Small intestine (tissue), 7 donors: ENCODE measurements around the gene GPR15. TPM values are rescaled to one million over a fixed set of nuclear protein-coding genes. Genes with fewer than 3 reads are reported as not detected.

Source experiments
- DNase-seq, 2 donors: peaks; one replicate each; pipeline versions ENCODE4 v3.0.0 to v3.0.0-alpha.2; 2013
- FAIRE-seq: peaks from 2 replicates; lab custom pipeline; 2012; peaks lifted over from hg19 to GRCh38; lab: Jason Lieb, UNC
- H3K27ac ChIP-seq, 3 donors: one replicate each; pipeline ENCODE4 v1.5.1; 2013; ENCODE audit warnings: low read length in 2 of 3, mild to moderate bottlenecking in 2 of 3, control low read depth in 1 of 3, inconsistent platforms in 1 of 3, low read depth in 1 of 3, moderate library complexity in 1 of 3
- H3K27me3 ChIP-seq, 3 donors: one replicate each; pipeline ENCODE4 v1.6.1; 2013; ENCODE audit warnings: low read length in 3 of 3, inconsistent platforms in 1 of 3; ENCODE audit not compliant: control insufficient read depth in 3 of 3, insufficient read depth in 3 of 3
- H3K36me3 ChIP-seq, 3 donors: one replicate each; pipeline ENCODE4 v1.6.1; 2013; ENCODE audit warnings: low read length in 3 of 3, inconsistent platforms in 1 of 3, low read depth in 1 of 3, mild to moderate bottlenecking in 1 of 3, moderate library complexity in 1 of 3; ENCODE audit not compliant: control insufficient read depth in 3 of 3, insufficient read depth in 2 of 3
- H3K4me1 ChIP-seq, 3 donors: one replicate each; pipeline ENCODE4 v1.6.1; 2013; ENCODE audit warnings: low read length in 2 of 3, inconsistent platforms in 1 of 3, low read depth in 1 of 3, mild to moderate bottlenecking in 1 of 3, moderate library complexity in 1 of 3; ENCODE audit not compliant: control insufficient read depth in 3 of 3, insufficient read depth in 2 of 3
- H3K4me3 ChIP-seq, 3 donors: one replicate each; pipeline ENCODE4 v1.5.1; 2013; ENCODE audit warnings: low read length in 3 of 3, control low read depth in 1 of 3, inconsistent platforms in 1 of 3, low read depth in 1 of 3, mild to moderate bottlenecking in 1 of 3, moderate library complexity in 1 of 3
- H3K9me3 ChIP-seq, 2 donors: one replicate each; pipeline ENCODE4 v1.6.1; 2013; ENCODE audit warnings: low read depth in 1 of 2, low read length in 1 of 2; ENCODE audit not compliant: control insufficient read depth in 2 of 2, insufficient read depth in 1 of 2
- WGBS, 3 donors: extraction: QIAGEN DNeasy Blood & Tissue Kit; methylation state at CpG; one replicate each; pipeline ENCODE4 v1.1.7; 2013; 5-methylcytosine and 5-hydroxymethylcytosine counted together
- polyA plus RNA-seq, 4 donors: library from polyadenylated mRNA; stranded (reverse) in 3 of 4; unstranded in 1 of 4; fragments of 200-250 nt in 3 of 4; fragments of 120-200 nt in 1 of 4; gene quantifications; one replicate each; pipeline versions ENCODE4 v1.2.1 to v1.2.3, GENCODE V29; 2013
- donor health status: healthy with polysubstance abuse.
- donor health status: control.
- donor health status: control.
- donor health status: Bipolar disorder and iron deficiency.
- donor health status: healthy.

The GPR15 gene
- polyA plus RNA-seq, 4 donors = 0.16 to 0.54 (median 0.30) TPM; not detected in 1

- Histone ChIP-seq H3K4me1 (peaks cover 0 to 2% (median 0%) of the 10 kb centered on the region in 3 donors), H3K36me3 (peaks cover 0 to 6% (median 0%) of the 10 kb centered on the region in 3 donors), H3K27me3 (no peaks in the 10 kb centered on the region), H3K27ac (no peak overlapping the region), H3K4me3 (no peak overlapping the region), H3K9me3 (no peaks in the 10 kb centered on the region)
- no peak for DNase-seq
- FAIRE-seq = no peak
- WGBS, 3 donors = 93 to 98% (median 98%) methylated on average over 2 of the region's 2 CpGs
These were observed 23.2 kb upstream of the GPR15 start for GRCh38 chr3:98508582-98508981.

- H3K27ac ChIP-seq = no peak overlapping the region
- FAIRE-seq (no peak), DNase-seq (no peak)
- H3K4me1 ChIP-seq = no peaks in the 10 kb centered on the region
- H3K27me3 ChIP-seq = no peaks in the 10 kb centered on the region
- WGBS, 3 donors = 89 to 96% (median 95%) methylated on average over 4 of the region's 4 CpGs
- no peaks in the 10 kb centered on the region for H3K9me3 ChIP-seq
- H3K36me3 ChIP-seq = peaks cover 3 to 9% (median 7%) of the 10 kb centered on the region in 3 donors
- no peak overlapping the region for H3K4me3 ChIP-seq
These were observed 19.2 kb upstream of the GPR15 start for GRCh38 chr3:98512576-98512975.

- Histone ChIP-seq H3K4me3 (no peak overlapping the region), H3K4me1 (no peaks in the 10 kb centered on the region), H3K27ac (no peak overlapping the region), H3K9me3 (no peaks in the 10 kb centered on the region), H3K36me3 (peaks cover 3 to 9% (median 7%) of the 10 kb centered on the region in 3 donors), H3K27me3 (no peaks in the 10 kb centered on the region)
- WGBS, 3 donors = 73 to 78% (median 77%) methylated on average over 4 of the region's 4 CpGs
- DNase-seq (no peak), FAIRE-seq (no peak)
These were observed 18.7 kb upstream of the GPR15 start for GRCh38 chr3:98513091-98513511.

- no peak overlapping the region for H3K4me3 ChIP-seq
- no peaks in the 10 kb centered on the region for H3K27me3 ChIP-seq
- WGBS, 3 donors = 96 to 97% (median 97%) methylated on average over 3 of the region's 3 CpGs
- no peak overlapping the region for H3K27ac ChIP-seq
- DNase-seq (no peak), FAIRE-seq (no peak)
- peaks cover 3 to 9% (median 7%) of the 10 kb centered on the region in 3 donors for H3K36me3 ChIP-seq
- H3K4me1 ChIP-seq = no peaks in the 10 kb centered on the region
- H3K9me3 ChIP-seq = no peaks in the 10 kb centered on the region
These were observed 18.0 kb upstream of the GPR15 start for GRCh38 chr3:98513736-98514135.

GRCh38 chr3:98514948-98515347 lies 16.8 kb upstream of the GPR15 start:
- FAIRE-seq (no peak), DNase-seq (no peak)
- Histone ChIP-seq H3K27ac (no peak overlapping the region), H3K4me3 (no peak overlapping the region), H3K4me1 (peaks cover 0 to 2% (median 0%) of the 10 kb centered on the region in 3 donors), H3K27me3 (no peaks in the 10 kb centered on the region), H3K9me3 (no peaks in the 10 kb centered on the region), H3K36me3 (peaks cover 3 to 12% (median 10%) of the 10 kb centered on the region in 3 donors)
- WGBS, 3 donors = 79 to 96% (median 88%) methylated on average over 1 of the region's 1 CpG

- DNase-seq = no peak
- Histone ChIP-seq H3K9me3 (no peaks in the 10 kb centered on the region), H3K36me3 (peaks cover 3 to 10% (median 6%) of the 10 kb centered on the region in 3 donors), H3K4me1 (peaks cover 3 to 11% (median 4%) of the 10 kb centered on the region in 3 donors), H3K27ac (no peak overlapping the region), H3K4me3 (no peak overlapping the region), H3K27me3 (no peaks in the 10 kb centered on the region)
- whole genome bisulfite sequencing, 3 donors = 93 to 100% (median 93%) methylated on average over 2 of the region's 2 CpGs
- FAIRE-seq = no peak
These were observed 13.0 kb upstream of the GPR15 start for GRCh38 chr3:98518816-98519215.

GRCh38 chr3:98519351-98519750 lies 12.4 kb upstream of the GPR15 start:
- WGBS, 3 donors = 5 to 90% (median 83%) methylated on average over 1 of the region's 1 CpG
- H3K27me3 ChIP-seq = no peaks in the 10 kb centered on the region
- H3K27ac ChIP-seq = no peak overlapping the region
- no peaks in the 10 kb centered on the region for H3K9me3 ChIP-seq
- FAIRE-seq (no peak), DNase-seq (no peak)
- H3K36me3 ChIP-seq = peaks cover 3 to 10% (median 6%) of the 10 kb centered on the region in 3 donors
- peaks cover 3 to 11% (median 4%) of the 10 kb centered on the region in 3 donors for H3K4me1 ChIP-seq
- H3K4me3 ChIP-seq = peak overlapping the region in 1 of 3 donors; percentile 2

- Histone ChIP-seq H3K4me3 (peak overlapping the region; percentile 58 to 95 (median 71)), H3K27ac (peak overlapping the region; percentile 91 to 98 (median 98)), H3K9me3 (no peaks in the 10 kb centered on the region), H3K27me3 (no peaks in the 10 kb centered on the region), H3K4me1 (peaks cover 3 to 11% (median 4%) of the 10 kb centered on the region in 3 donors), H3K36me3 (peaks cover 0 to 3% (median 3%) of the 10 kb centered on the region in 3 donors)
- WGBS, 3 donors = 0 to 1% (median 1%) methylated on average over 16 of the region's 16 CpGs
- FAIRE-seq (no peak), DNase-seq (peak; percentile 78 to 81)
These were observed 9.8 kb upstream of the GPR15 start for GRCh38 chr3:98521897-98522543.
